HG02870 (cell line): ENCODE results near the gene ATP5ME.
"Not testable (repeated sequence)": the region's sequence is repeated elsewhere in the genome, so short reads cannot be mapped to it uniquely, and the experiment has no call there.

ENCODE experiments used
- ATAC-seq: cut with Tn5 transposase; IDR thresholded peaks from one replicate; pipeline ENCODE4 v1.9.1; 2021; ENCODE audit warnings: mild to moderate bottlenecking, moderate library complexity; ENCODE audit not compliant: unreplicated experiment

The ATP5ME gene

GRCh38 chr4:674172-675035 lies at the start of gene ATP5ME, which contains the start of gene MYL5:
TSS of gene ATP5ME (minus strand) at chr4:674276. CDS start at chr4:674247, 29 bp downstream.
TSS of gene MYL5 (plus strand) at chr4:674542. CDS start at chr4:678027, 3,485 bp downstream.
- peak; percentile 72 for ATAC-seq

GRCh38 chr4:722851-723360 lies 48.8 kb upstream of the ATP5ME start:
- ATAC-seq = no peak

GRCh38 chr4:722169-722725 lies 48.2 kb upstream of the ATP5ME start:
- no peak for ATAC-seq

GRCh38 chr4:721261-722168 lies 47.4 kb upstream of the ATP5ME start:
- no peak for ATAC-seq

- ATAC-seq = no peak
Measured at GRCh38 chr4:720111-720860, 46.2 kb upstream of the ATP5ME start.

- ATAC-seq = no peak
Measured at GRCh38 chr4:718460-718859, 44.4 kb upstream of the ATP5ME start.

- ATAC-seq = no peak
Measured at GRCh38 chr4:717601-718320, 43.7 kb upstream of the ATP5ME start.

- ATAC-seq = no peak
Measured at GRCh38 chr4:714087-714486, 40.0 kb upstream of the ATP5ME start.

GRCh38 chr4:712916-713632 lies 39.0 kb upstream of the ATP5ME start:
- ATAC-seq = no peak

GRCh38 chr4:712093-712492 lies 38.0 kb upstream of the ATP5ME start:
- ATAC-seq = no peak

- ATAC-seq = no peak
Measured at GRCh38 chr4:710916-711315, 36.8 kb upstream of the ATP5ME start.

GRCh38 chr4:710116-710515 lies 36.0 kb upstream of the ATP5ME start:
- ATAC-seq = no peak

- ATAC-seq = no peak
Measured at GRCh38 chr4:709348-709747, 35.3 kb upstream of the ATP5ME start.

- ATAC-seq = no peak
Measured at GRCh38 chr4:708631-708933, 34.5 kb upstream of the ATP5ME start.

- no peak for ATAC-seq
Measured at GRCh38 chr4:707929-708630, 34.0 kb upstream of the ATP5ME start.

GRCh38 chr4:706834-707598 lies 32.9 kb upstream of the ATP5ME start:
- no peak for ATAC-seq

GRCh38 chr4:706083-706633 lies 32.1 kb upstream of the ATP5ME start:
- not testable (repeated sequence) for ATAC-seq
